GM03348 (cell line): ENCODE results near the gene TMEM175.

Experiments
- DNase-seq: peaks from one replicate; pipeline ENCODE4 v3.0.0; 2012; ENCODE audit warnings: low spot score

The TMEM175 gene

GRCh38 chr4:1003271-1004070 lies 71.2 kb downstream of the TMEM175 start:
- no peak for DNase-seq

- DNase-seq: no peak
These were observed 71.8 kb downstream of the TMEM175 start for GRCh38 chr4:1004071-1004418.

DNA sequence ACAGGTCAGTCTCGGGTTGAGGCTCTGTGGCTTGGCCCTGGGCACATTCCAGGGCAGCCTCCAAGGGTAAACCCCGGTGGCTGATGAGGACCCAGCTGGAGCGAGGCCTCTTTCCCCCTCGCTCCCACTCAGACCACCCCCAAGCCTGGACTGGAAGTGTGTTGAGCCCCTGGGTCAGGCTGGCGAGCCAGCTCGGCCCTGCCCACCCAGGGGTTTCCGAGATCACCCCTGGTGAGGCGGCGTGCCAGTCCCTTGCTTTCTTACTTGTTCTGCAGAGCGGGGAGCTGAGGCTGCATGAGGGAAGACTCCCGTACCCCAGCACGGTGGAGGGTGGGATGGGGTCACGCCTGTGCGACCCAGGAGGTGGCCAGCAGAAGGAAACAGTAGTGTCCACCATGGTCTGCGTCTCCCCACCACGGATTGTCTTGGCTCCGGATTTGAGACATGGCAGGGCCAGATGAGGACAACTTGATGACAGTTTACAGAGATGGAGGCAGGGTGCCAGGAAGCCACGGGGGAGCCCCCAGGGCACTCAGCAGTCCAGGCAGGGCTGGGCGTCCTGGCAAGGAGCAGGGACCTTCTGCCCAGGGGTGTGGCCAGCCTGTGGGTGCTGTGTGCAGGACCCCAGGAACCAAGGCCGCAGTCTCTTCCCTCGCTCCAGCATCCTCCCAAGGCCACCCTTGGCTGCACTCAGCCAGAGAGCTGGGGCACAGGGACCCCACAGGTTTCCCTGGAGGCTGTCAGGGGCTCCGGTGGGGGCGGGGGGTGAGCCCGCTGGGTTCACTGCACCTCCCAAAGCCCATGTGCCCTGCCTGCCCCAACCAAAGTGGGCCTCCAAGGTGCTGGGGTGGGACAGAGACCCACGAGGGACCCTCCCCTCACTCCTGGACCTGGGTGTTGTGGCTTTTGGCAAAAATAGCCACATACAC lies 72.6 kb downstream of the TMEM175 start:
- no peak for DNase-seq

GRCh38 chr4:1006856-1007255 lies 74.6 kb downstream of the TMEM175 start:
- no peak for DNase-seq
